Measurements from ENCODE around the gene AKTIP.
"Not testable (repeated sequence)": the region's sequence is repeated elsewhere in the genome, so short reads cannot be mapped to it uniquely, and the experiment has no call there.

AKTIP gene

GRCh38 chr16:53502331-53503269 lies at the start of gene AKTIP:
AKTIP (minus strand) TSS chr16:53503209; CDS start chr16:53500259, 2,950 bp downstream.
- peak; percentile 53 for DNase-seq

- peak; percentile 18 for DNase-seq
These were observed 47.1 kb upstream of the AKTIP start for GRCh38 chr16:53549970-53550690.

GRCh38 chr16:53546988-53547391 lies 44.0 kb upstream of the AKTIP start:
- no peak for DNase-seq

- no peak for DNase-seq
These were observed 42.4 kb upstream of the AKTIP start for GRCh38 chr16:53545433-53545832.

- no peak for DNase-seq
These were observed 39.3 kb upstream of the AKTIP start for GRCh38 chr16:53542283-53542682.

- no peak for DNase-seq
These were observed 38.3 kb upstream of the AKTIP start for GRCh38 chr16:53541326-53541725.

- not testable (repeated sequence) for DNase-seq
These were observed 37.0 kb upstream of the AKTIP start for GRCh38 chr16:53539759-53540718.

- DNase-seq: not testable (repeated sequence)
These were observed 36.3 kb upstream of the AKTIP start for GRCh38 chr16:53539346-53539745.

GRCh38 chr16:53537626-53538025 lies 34.6 kb upstream of the AKTIP start:
- DNase-seq: no peak

GRCh38 chr16:53534206-53534605 lies 31.2 kb upstream of the AKTIP start:
- DNase-seq: no peak

GRCh38 chr16:53530741-53531140 lies 27.7 kb upstream of the AKTIP start:
- DNase-seq: no peak

- no peak for DNase-seq
These were observed 27.0 kb upstream of the AKTIP start for GRCh38 chr16:53530046-53530445.

- no peak for DNase-seq
These were observed 26.5 kb upstream of the AKTIP start for GRCh38 chr16:53529513-53529912.

- DNase-seq: no peak
These were observed 25.8 kb upstream of the AKTIP start for GRCh38 chr16:53528797-53529196.

GRCh38 chr16:53523971-53524548 lies 21.1 kb upstream of the AKTIP start:
- no peak for DNase-seq

- no peak for DNase-seq
These were observed 20.3 kb upstream of the AKTIP start for GRCh38 chr16:53523126-53523804.

GRCh38 chr16:53519417-53520091 lies 16.5 kb upstream of the AKTIP start:
- DNase-seq: no peak

GRCh38 chr16:53518550-53519416 lies 15.8 kb upstream of the AKTIP start:
- no peak for DNase-seq

GRCh38 chr16:53517851-53518250 lies 14.8 kb upstream of the AKTIP start:
- no peak for DNase-seq

- no peak for DNase-seq
These were observed 12.8 kb upstream of the AKTIP start for GRCh38 chr16:53515811-53516210.
